HK-2 (cell line): ENCODE results near the gene CRACR2A.

Experiments
- DNase-seq: peaks from one replicate; pipeline ENCODE4 v3.0.0-alpha.2; 2018; ENCODE audit not compliant: unreplicated experiment

The CRACR2A gene

DNA sequence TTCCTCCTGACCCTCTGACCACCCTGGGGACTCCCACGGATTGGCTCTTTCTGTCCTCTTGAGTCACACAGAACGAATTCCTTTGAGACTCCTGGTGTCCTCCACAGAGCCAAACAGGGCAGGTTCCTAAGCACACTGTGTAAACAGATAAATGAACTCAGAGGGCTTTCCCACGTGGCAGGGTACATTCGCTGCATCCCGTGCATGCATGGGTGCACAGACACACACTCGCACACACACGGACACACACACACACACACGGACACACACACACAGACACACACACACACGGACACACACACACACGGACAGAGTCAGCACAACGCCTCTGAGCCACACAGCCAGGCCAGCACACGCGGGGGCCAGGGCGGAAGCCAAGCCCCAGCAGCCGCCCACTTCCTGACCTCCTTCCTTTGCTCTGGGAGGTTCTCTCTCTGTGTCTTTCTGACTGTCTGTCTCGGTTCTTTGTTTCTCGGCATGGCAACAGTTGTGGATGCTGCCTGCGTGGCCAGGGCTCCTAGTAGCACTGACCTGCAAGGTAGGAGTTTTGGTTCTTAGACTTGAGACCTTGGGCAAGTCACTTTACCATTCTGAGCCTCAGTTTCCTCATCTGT lies 706 bp downstream of the CRACR2A start:
- peak; percentile 55 for DNase-seq

DNA sequence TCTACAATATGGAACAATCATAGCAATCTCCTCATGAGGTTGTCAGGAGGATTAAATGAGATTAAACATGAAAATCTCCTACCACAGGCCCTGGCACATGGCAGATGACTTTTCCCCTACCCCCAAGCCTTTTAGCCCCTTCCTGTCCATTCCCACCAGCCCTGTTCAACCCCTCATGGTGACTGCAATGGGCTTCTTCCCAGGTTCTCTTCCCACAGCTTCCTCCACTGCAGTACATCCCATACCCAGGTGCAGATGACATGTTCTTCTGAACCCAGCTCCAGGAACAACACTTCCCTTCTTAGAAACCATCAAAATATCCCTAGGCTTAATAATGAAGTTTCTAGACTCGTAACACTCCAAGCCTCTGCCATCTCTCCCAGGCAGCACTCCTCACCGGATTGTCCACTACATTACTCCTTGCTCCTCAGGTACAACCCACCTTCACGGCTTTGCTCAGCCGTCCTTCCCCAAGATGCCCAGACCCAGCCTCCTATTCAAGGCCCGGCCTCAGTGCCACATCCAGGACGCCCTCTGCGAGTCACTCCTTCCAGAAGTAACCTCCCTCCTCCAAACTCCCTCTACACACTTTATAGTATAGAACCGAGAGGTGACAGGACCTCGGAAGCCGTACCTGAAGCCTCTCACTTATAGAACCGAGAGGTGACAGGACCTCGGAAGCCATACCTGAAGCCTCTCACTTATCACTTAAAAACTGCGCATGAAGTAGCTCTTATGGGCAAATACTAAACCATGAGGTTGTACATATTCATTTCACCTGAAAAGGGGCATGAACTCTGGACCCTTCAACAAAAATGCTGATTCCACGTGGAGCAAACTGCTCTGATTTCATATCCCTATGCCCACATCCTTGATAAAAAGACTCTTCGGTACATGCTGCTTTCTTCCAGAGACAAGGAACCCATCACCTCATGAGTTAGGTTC lies 1.5 kb downstream of the CRACR2A start:
- no peak for DNase-seq

DNA sequence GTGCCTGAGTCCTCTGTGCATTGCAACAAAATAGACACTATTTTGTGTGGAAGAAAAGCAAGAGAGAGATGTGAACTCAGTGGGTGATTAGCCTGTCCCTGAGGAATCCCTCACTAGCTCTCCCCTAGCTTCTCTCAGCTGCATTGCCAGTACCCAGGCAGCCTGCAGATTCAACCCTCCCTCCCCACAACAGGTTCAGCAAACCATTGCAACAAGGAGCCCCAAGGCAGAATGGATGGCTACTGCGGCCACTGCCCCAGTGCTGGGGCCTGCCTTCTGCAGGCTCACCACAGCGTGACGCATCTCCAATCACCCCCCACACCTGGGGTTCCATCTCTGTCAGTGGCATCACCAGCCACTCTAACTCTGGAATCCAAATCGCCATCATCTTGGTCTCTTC lies 2.3 kb downstream of the CRACR2A start:
- no peak for DNase-seq

DNA sequence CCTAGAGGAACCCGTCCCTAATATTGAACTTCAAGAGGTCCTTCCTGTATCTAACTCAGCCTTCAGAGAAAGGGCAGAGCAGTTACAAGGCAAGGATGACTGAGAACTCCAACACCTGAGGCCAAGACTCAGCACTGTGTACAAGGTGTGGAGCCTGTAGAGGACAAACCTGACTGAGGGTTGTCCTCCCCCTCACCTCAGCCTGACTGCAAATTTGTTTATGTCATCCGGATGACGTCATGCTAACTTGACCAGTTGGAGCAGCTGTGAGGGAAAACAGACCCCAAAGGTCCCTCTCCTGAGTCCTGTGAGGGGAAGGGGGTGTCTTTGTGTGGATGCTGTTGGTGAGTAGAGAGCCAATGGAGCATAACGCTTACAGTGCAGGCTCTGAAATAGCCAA lies 4.3 kb downstream of the CRACR2A start:
- no peak for DNase-seq

DNA sequence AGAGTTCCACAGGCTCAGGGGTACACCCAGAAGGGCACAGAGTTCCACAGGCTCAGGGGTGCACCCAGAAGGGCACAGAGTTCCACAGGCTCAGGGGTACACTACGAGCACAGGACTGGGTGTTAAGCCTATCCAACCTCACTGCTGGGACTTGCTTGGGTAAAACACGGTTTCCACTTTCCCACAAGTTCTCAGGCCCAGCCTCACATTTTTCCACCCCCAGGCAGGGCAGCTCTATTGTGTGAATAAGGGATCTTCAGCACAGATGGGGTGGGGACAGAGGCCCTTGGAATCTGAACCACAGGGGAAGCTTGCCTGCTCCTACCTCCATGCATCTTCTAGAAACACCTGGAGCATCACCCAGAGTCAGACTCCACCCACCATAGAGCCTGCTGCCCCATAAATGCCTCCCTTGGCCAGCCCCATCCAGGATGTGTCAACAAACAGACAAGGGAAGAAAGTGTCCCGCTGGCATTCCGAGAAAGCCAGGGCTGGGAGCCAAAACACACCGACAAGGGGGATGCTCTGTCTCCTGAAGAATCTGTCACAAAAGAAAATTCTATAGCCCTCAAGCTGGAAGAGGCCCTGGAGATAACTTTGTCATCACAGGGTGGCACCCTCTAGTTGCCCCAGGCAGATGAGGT lies 4.8 kb downstream of the CRACR2A start:
- no peak for DNase-seq

DNA sequence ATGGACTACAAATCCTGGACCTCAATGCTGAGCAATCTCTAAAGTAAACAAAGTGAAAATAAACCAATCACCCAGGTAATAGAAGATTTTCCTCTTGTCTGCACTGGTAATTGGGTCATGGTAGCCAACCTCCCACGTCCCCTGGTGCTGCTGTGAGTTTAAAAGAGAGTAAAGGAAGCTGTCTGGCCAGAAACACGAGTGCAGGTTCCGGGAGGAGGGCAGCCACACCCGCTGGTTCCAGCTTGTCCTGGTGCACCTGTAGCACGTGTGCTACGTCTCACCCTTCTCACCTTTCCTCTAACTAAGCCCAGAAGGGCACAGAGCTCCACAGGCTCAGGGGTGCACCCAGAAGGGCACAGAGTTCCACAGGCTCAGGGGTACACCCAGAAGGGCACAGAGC lies 5.4 kb downstream of the CRACR2A start:
- no peak for DNase-seq

DNA sequence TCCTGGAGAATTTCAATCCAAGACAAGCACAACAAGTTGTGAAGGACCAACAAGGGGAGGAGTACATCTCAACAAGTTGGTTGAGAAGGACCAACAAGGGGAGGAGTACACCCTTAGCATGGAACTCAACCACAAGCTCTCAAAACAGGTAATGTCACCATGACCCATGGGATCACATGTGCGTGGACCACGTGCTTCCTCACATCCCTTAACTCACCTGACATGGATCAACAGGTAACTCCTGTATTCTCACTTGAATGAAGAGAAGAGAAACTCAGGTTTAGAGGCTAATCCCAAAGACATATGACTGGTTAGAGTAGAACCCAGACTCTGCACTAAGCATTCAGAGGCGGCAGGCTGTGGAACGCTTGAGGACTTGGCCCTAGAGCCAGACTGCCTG lies 6.2 kb downstream of the CRACR2A start:
- DNase-seq: no peak

DNA sequence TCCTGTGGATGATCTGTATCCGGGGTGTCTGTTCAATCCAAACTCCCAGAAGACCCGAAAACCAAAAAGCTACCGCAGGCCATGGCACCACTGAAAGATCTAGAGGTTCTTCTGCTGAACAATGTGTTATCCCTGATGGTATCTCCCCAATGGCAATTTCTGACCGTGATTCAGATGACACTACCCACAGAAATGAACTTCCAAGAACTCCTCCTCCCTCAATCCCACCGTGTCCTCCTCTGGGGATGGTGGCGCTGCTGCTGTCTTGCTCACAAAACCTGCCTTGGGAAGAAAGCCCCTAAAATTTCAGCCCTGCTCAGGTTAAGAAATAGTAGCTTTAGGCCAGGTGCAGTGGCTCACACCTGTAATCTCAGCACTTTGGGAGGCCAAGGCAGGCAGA lies 7.8 kb downstream of the CRACR2A start:
- no peak for DNase-seq

DNA sequence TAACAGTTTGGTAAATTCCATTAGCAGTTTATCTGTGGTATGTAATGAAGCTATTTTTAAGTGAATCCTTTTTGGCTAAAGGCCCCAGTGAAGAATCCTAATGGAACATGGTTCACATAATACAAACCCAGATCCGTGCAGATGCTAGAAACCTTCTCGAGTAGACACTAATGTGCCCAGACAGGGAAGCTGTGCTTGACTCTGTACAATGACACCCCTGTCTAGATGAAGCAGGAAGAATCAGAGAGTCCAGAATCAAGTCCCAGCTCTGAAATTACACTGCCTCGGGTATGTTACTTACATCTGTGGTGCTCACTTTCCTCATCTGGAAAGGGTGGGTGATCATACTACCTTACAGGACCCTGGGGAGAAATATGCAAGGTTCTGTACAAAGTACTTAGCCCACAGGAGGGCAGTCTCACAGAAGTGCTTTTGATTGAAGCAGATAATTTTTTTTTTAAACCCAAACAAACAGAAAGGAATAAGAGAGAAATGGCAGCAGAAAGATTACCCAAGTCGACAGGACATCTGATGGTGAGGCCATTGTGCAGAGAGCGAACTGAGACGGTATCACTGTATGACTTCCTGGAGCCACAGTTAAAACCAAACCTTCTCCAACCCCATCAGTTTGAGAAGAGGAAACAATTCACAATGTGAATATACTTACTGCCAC lies 8.5 kb downstream of the CRACR2A start:
- DNase-seq: no peak

DNA sequence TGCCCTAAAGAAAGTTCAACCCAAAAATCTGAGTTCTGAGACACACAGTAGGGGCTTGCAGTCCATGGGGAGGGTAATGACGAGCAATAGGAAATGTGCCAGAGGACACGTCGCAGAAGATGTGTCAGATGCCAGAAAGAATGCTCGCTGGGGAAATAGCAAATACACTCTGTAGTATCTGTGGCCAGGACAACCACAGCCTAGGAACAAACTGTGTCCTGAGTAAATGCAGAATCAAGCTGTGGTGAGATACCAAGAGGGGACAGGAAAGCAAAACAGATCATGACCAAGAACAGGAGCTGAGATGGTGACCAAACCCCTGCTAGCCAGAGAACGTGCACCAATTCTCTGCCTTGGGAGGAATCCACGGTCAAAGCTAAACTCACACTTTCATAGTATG lies 9.1 kb downstream of the CRACR2A start:
- DNase-seq: no peak

DNA sequence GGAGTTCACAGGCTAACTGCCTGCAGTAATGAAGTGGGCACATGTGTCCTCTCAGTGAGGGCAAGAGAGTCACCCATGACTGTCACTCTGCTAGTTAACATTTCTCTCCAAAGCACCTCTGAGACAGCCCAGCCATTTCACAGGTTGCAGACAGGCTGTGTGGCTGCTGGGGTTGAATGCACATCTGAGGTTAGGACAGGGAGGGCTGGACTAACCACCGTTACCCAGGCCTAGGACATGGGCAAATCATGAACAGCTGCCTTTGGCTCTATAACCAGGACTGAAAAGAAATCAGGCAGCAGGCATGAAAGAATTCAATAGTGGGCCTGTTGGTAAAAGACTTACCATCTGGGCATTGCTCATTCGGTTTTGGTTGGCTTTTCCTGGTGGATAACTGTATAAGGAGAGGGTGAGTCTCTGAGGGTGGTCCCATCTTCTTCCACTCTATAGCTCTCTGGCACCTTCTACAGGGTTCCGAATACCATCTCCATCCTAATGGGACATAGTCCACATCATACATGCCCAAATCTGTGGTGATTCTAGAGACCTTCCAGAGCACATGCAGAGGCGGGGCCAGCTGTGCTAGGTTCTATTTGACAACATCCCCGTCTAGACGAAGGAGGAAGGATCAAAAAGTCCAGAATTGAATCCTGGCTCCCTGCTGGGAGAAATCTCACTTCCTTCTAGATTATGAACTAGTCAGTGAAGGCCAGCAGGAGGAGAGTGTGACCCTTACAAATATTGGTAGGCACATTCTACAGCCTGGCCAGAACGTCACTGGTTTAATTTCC lies 10.8 kb downstream of the CRACR2A start:
- DNase-seq: no peak

DNA sequence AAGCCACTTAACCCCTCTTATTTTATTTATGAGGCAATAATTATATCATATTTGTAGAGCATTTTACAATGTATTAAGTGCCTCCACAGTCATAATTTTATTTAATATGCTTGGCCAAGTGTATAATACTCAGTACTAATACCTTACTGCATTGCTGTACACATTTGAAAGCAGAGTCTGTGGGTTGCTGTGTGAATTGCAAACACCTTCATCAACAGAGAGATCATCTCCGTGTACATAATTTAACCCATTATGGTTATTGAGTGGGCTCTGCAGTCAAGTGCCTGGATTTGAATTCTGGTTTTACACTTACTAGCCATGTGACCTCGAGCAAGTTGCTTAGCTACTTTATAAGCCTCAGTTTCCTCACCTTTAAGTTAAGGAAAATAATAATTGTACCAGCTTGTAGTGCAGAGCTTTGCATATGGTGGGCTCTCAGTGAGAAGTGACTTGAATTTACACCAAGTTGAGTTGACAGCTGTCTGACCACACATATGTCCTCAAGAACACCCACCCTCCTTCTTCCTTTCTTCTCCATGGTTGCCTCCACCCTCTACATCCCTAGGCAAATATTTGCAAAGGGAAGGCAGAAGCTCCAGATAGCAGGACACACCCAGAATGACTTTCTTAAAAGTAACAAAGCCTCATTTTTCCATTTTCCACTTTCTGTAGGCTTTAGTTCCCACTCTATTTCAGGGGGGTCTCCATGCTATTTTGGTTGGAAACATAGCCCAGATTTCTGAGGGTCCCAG lies 12.3 kb downstream of the CRACR2A start:
- no peak for DNase-seq

DNA sequence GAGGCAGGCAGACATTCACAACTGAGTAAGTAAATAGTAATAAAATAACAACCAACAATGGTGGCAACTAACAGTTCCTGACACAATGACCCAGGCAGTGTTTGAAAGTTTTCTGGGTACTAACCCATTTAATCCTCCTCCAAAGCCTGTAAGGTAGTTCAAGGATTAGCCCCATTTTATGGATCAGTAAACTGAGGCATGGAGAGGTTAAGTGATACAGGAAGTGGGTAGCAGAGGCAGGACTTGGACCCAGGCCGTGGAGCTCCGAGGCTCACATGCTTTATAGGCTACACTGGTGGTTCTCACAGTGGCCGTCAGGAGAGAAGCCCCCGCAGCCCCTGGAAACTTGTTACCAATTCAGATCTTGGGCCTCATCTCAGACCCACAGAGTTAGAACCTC lies 17.5 kb downstream of the CRACR2A start:
- no peak for DNase-seq

DNA sequence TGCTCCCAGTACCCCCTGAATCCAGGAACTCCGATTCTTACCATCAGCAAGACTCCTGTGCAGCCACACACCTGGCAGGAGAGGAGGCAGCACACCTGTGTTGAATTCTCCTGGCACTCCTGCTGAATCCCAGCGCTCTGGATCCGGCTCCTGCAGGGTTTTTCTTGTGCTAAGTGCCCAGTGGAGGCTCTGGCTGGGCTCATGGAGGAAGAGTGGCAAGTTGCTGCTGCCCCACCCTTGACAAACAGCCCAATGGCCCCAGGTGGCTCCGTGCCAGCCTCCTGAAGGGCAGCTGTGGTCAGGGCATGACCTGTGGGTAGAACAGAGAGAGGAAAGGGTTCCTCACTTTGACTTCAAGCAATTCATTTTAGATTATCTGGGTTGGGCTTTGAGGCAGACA lies 20.0 kb downstream of the CRACR2A start:
- DNase-seq: no peak

DNA sequence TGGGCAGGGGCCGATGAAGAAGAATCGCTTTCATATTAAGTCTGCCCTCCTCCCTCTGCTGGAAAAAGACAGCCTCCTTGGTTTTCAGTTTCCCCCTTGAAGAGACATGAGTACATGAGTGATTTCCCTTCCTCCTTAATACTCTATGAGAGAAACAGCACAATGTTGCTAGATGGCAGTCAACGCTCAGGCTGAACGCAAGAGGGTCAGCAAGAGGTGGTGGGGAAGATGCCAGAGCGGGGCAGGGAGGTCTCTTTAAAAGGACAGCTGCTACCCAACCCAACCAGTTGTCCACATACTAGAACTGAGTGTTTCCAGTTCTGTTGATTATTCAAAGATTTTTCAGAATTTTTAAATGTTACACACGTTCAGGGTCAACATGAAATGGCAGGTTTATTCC lies 22.8 kb downstream of the CRACR2A start:
- no peak for DNase-seq

DNA sequence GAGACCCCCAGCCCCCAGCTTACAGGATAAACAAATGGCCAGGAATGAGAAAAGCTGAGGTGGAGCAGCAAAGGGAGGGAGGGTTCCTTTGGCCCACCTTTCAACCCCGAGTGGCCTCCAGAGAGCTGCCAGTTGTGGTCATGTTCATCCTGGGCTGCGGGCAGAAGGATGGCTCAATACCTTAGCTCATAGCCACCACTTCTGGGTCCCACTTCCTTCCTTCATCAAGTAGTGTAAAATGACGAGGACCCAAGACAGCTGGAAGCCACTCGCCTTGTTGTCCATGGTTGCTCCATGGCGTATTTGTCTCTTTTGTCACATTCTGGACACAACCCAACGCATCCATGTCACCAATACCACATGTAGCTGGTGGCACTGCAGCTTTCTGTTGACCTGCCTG lies 24.2 kb downstream of the CRACR2A start:
- no peak for DNase-seq

DNA sequence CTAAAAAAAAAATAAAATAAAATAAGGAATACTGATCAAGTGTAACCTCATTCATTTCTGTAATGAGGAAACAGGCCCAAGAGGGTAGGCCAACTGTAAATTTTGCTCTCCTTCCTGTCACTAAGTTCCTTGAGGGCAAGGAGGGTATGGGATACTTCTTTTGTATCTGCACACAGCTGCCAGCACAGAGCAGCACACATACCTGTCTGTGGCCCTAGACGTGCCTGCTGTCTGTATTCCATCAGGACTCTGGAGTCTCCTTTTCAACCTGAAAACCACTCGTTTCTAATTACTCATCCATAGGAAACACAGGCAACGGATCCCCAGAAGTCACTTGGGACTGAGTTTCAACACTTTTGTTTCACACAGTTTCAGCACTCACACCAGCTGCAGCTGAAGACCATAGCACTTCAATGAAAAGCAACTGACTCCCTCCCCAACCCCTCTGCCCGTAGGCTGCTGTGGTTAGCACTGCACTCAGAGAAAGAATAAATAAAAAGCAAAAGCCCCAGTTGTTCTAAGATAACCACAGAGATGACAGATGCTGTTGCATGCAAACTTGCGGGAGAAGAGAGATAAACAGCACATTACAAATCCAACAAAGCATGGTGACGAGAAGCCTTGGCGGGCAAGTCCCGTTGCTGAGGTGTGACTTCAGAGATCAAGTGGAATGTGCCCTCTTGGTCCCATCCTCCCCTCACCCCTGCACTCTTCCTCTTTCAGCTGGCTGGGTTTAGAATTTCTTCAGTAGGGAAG lies 24.9 kb downstream of the CRACR2A start:
- no peak for DNase-seq

DNA sequence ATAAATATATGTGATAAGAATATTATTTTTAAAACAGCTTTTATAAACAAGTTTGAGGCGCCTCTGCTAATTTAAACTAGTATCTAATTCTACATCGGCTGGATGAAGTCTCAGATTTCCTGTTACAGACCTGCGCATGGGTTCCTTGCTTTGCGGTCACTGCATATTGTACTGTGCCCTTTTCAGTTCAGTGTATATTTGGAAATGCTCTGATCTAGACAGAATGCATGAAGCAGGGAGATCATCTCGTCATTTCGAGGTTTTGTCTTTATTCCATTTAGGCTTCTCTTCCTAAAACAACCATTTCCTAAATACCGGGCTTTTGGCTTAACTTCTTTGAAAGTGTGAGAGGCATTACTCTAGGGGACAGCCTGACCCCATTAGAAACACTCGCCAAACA lies 25.6 kb downstream of the CRACR2A start:
- DNase-seq: no peak

DNA sequence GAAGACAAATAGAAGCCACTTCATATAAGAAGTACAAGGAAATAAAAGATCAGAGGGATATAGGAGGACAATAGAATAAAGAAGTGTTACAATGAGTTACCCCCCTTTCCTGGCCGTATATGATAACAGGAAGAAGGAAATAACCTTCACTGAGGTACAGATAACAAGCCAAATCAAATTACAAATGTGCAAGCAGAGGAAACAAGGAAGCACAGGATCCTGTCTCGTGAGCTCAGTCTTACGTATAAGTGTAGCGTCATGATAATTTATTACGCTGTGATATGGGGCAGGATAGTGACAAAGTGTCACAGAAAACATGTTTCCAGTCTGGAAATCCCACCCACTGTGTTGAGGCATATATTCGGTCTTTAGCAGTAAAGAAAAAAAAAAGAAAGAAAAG lies 26.5 kb downstream of the CRACR2A start:
- DNase-seq: no peak
